ENCODE data around the gene PAFAH2. TPM values are rescaled to one million over a fixed set of nuclear protein-coding genes. Genes with fewer than 3 reads are reported as not detected.

PAFAH2 gene
- total and polyA plus RNA-seq, 2 of the 13 experiments (the other 11 are each of a cell fraction or from before 2014, with no cell fraction given): 6.9 to 9.4 TPM

- H3K4me2 ChIP-seq (ENCODE audit: low read depth, low read length): no peak overlapping the region
- H4K20me1 ChIP-seq (ENCODE audit: insufficient read depth, low read length): no peaks in the 10 kb centered on the region
- POLR2A ChIA-PET: no interaction called here
- no peaks in the 10 kb centered on the region for H3K79me2 ChIP-seq (ENCODE audit: insufficient read depth, low read length)
- ATAC-seq (no peak), DNase-seq (ENCODE audit: low spot score) (peak; percentile 28), FAIRE-seq (no peak)
- H3K4me1 ChIP-seq (ENCODE audit: insufficient read depth, low read length): peaks cover 64% of the 10 kb centered on the region
- H3K27ac ChIP-seq (ENCODE audit: extremely low read length, insufficient read depth, low read length): no peak overlapping the region
- H2AFZ ChIP-seq (ENCODE audit: low read length): no peak overlapping the region
- H3K4me3 ChIP-seq (replicated peaks in 1 of 3; ENCODE audit: insufficient read depth in 1 of 3, low read depth in 2 of 3, low read length in 3 of 3): no peak overlapping the region
- no peaks in the 10 kb centered on the region for H3K9me3 ChIP-seq (ENCODE audit: low read length)
- no TSS peak for BruUV-seq (replicated peaks)
- H3K9ac ChIP-seq (ENCODE audit: insufficient read depth, low read depth, low read length): no peak overlapping the region
- peaks cover 8 to 10% of the 10 kb centered on the region in 2 experiments; a peak in 4 of 5 replicates for H3K27me3 ChIP-seq (ENCODE audit: control insufficient read depth in 1 of 2, insufficient read depth in 2 of 2, low read length in 2 of 2)
- intact Hi-C loops (cut with micrococcal nuclease; ENCODE audit: unreplicated experiment): no loop called here
- H3K36me3 ChIP-seq (replicated peaks in 1 of 2; ENCODE audit: control insufficient read depth in 1 of 2, insufficient read depth in 2 of 2, low read length in 2 of 2): no peaks in the 10 kb centered on the region
- in situ Hi-C loops (cut with HindIII; ENCODE audit: extremely low pct_ligation_motif_present, low pct_unique_long_range_greater_than_20kb): no loop called here
- 27% methylated on average over 2 of the region's 2 CpGs for WGBS (ENCODE audit: low lambda C conversion rate)
- CTCF ChIA-PET (ENCODE audit: low intra/inter-chr PET ratio, low total read pairs): no interaction called here
- TF ChIP-seq RXRB (CRISPR knock-in tag; IDR thresholded peaks at IDR 0.05; ENCODE audit: borderline replicate concordance) (no peak), NR2F6 (IDR thresholded peaks at IDR 0.05) (0 out of 2 replicates have a peak, but pooled peaks have one; percentile 13), NR2F6 (CRISPR knock-in tag; IDR thresholded peaks at IDR 0.05) (peak; percentile 53; the same call in 1 of the 2 replicates), BRF2 (CRISPR knock-in tag; IDR thresholded peaks at IDR 0.05) (no peak), PITX1 (CRISPR knock-in tag; IDR thresholded peaks at IDR 0.05) (peak; percentile 44; the same call in 1 of the 2 replicates), RORA (CRISPR knock-in tag; IDR thresholded peaks at IDR 0.05) (no peak), NR2F1 (CRISPR knock-in tag; IDR thresholded peaks at IDR 0.05) (peak in 1 of 2 experiments; percentile 42; a peak in 1 of 4 replicates), ZNF749 (CRISPR knock-in tag; IDR thresholded peaks at IDR 0.05; ENCODE audit: borderline replicate concordance) (no peak), SOX13 (IDR thresholded peaks at IDR 0.05) (no peak), SOX13 (CRISPR knock-in tag; conservative IDR thresholded peaks at IDR 0.05 in 1 of 2, IDR thresholded peaks at IDR 0.05 in 1 of 2) (peak in 1 of 2 experiments; percentile 34; a peak in 1 of 4 replicates), MBNL3 (CRISPR knock-in tag; conservative IDR thresholded peaks at IDR 0.05) (no peak), RARA (CRISPR knock-in tag; IDR thresholded peaks at IDR 0.05) (peak; percentile 22; the same call in 1 of the 2 replicates), PREB (CRISPR knock-in tag; IDR thresholded peaks at IDR 0.05) (no peak), ZSCAN21 (CRISPR knock-in tag; IDR thresholded peaks at IDR 0.05; ENCODE audit: borderline replicate concordance) (no peak), ZNF446 (CRISPR knock-in tag; IDR thresholded peaks at IDR 0.05) (no peak), ZNF232 (CRISPR knock-in tag; IDR thresholded peaks at IDR 0.05; ENCODE audit: borderline replicate concordance) (no peak)
- TF ChIP-seq, protein P1, sequence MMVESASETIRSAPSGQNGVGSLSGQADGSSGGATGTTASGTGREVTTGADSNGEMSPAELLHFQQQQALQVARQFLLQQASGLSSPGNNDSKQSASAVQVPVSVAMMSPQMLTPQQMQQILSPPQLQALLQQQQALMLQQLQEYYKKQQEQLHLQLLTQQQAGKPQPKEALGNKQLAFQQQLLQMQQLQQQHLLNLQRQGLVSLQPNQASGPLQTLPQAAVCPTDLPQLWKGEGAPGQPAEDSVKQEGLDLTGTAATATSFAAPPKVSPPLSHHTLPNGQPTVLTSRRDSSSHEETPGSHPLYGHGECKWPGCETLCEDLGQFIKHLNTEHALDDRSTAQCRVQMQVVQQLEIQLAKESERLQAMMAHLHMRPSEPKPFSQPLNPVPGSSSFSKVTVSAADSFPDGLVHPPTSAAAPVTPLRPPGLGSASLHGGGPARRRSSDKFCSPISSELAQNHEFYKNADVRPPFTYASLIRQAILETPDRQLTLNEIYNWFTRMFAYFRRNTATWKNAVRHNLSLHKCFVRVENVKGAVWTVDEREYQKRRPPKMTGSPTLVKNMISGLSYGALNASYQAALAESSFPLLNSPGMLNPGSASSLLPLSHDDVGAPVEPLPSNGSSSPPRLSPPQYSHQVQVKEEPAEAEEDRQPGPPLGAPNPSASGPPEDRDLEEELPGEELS (CRISPR knock-in tag; IDR thresholded peaks at IDR 0.05): 0 out of 2 replicates have a peak, but pooled peaks have one; percentile 14
- TF ChIP-seq, protein P2, sequence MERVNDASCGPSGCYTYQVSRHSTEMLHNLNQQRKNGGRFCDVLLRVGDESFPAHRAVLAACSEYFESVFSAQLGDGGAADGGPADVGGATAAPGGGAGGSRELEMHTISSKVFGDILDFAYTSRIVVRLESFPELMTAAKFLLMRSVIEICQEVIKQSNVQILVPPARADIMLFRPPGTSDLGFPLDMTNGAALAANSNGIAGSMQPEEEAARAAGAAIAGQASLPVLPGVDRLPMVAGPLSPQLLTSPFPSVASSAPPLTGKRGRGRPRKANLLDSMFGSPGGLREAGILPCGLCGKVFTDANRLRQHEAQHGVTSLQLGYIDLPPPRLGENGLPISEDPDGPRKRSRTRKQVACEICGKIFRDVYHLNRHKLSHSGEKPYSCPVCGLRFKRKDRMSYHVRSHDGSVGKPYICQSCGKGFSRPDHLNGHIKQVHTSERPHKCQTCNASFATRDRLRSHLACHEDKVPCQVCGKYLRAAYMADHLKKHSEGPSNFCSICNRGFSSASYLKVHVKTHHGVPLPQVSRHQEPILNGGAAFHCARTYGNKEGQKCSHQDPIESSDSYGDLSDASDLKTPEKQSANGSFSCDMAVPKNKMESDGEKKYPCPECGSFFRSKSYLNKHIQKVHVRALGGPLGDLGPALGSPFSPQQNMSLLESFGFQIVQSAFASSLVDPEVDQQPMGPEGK (CRISPR knock-in tag; IDR thresholded peaks at IDR 0.05): peak; percentile 25; the same call in 1 of the 2 replicates
- TF ChIP-seq, protein P3, sequence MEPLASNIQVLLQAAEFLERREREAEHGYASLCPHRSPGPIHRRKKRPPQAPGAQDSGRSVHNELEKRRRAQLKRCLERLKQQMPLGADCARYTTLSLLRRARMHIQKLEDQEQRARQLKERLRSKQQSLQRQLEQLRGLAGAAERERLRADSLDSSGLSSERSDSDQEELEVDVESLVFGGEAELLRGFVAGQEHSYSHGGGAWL (CRISPR knock-in tag; IDR thresholded peaks at IDR 0.05): no peak
Observed at GRCh38 chr1:26015358-26015757, 17.5 kb upstream of the PAFAH2 start.
